CD14-positive monocyte (primary cell): ENCODE measurements around the gene PDIA5. TPM values are rescaled to one million over a fixed set of nuclear protein-coding genes. Genes with fewer than 3 reads are reported as not detected.

Experiments used
- DNase-seq, 3 donors: peaks; one replicate each; pipeline ENCODE4 v3.0.0-alpha.2; 2011 to 2022
- H2AFZ ChIP-seq: 2 replicates; pipeline ENCODE4 v1.6.0; 2012; ENCODE audit warnings: mild to moderate bottlenecking, low read depth, low read length, inconsistent platforms; ENCODE audit not compliant: insufficient read depth, poor library complexity, severe bottlenecking
- H3K27ac ChIP-seq, 2 donors: 1 replicate in 1 of 2; 2 replicates in 1 of 2; pipeline ENCODE4 v1.5.1; 2012 to 2013; ENCODE audit warnings: low read length in 2 of 2, control low read depth in 1 of 2, inconsistent platforms in 1 of 2, low read depth in 1 of 2, mild to moderate bottlenecking in 1 of 2
- H3K27me3 ChIP-seq, 2 donors: one replicate each; pipeline versions ENCODE4 v1.6.0 to v1.6.1; 2011 to 2013; ENCODE audit warnings: low read length in 2 of 2; ENCODE audit not compliant: control insufficient read depth in 2 of 2, insufficient read depth in 2 of 2
- H3K36me3 ChIP-seq, 2 donors: replicated peaks in 1 of 2; 1 replicate in 1 of 2; 2 replicates in 1 of 2; pipeline versions ENCODE4 v1.5.1 to v1.6.1; 2012 to 2013; ENCODE audit warnings: low read length in 2 of 2, control low read depth in 1 of 2, inconsistent platforms in 1 of 2, mild to moderate bottlenecking in 1 of 2; ENCODE audit not compliant: insufficient read depth in 2 of 2, control insufficient read depth in 1 of 2
- H3K4me1 ChIP-seq, 2 donors: 1 replicate in 1 of 2; 2 replicates in 1 of 2; pipeline versions ENCODE4 v1.5.1 to v1.6.1; 2012 to 2013; ENCODE audit warnings: low read length in 2 of 2, control low read depth in 1 of 2, inconsistent platforms in 1 of 2, mild to moderate bottlenecking in 1 of 2, moderate library complexity in 1 of 2; ENCODE audit not compliant: insufficient read depth in 2 of 2, control insufficient read depth in 1 of 2
- H3K4me2 ChIP-seq: replicated peaks from 2 replicates; pipeline ENCODE3; 2012; ENCODE audit warnings: low read length, moderate library complexity, mild to moderate bottlenecking; ENCODE audit not compliant: poor library complexity, severe bottlenecking; ENCODE audit errors: extremely low read depth
- H3K4me3 ChIP-seq, 3 experiments: fragments of 200-600 bp in 1 of 3; sonication (generic) in 1 of 3; replicated peaks in 1 of 3; 1 replicate in 2 of 3; 2 replicates in 1 of 3; pipeline ENCODE4 v1.5.1; 2011 to 2013; ENCODE audit warnings: low read length in 3 of 3, mild to moderate bottlenecking in 3 of 3, control low read depth in 2 of 3, low read depth in 2 of 3, inconsistent platforms in 1 of 3, moderate library complexity in 1 of 3
- H3K79me2 ChIP-seq: 2 replicates; pipeline ENCODE4 v1.6.0; 2012; ENCODE audit warnings: mild to moderate bottlenecking, control low read depth, inconsistent platforms, low read length, moderate library complexity; ENCODE audit not compliant: insufficient read depth
- H3K9ac ChIP-seq: 2 replicates; pipeline ENCODE4 v1.6.0; 2017; ENCODE audit warnings: low read length, mild to moderate bottlenecking; ENCODE audit not compliant: insufficient read depth, poor library complexity, severe bottlenecking
- H3K9me3 ChIP-seq, 2 donors: replicated peaks in 1 of 2; 1 replicate in 1 of 2; 2 replicates in 1 of 2; pipeline versions ENCODE4 v1.5.1 to v1.6.1; 2012 to 2013; ENCODE audit warnings: low read length in 2 of 2, control low read depth in 1 of 2; ENCODE audit not compliant: control insufficient read depth in 1 of 2, insufficient read depth in 1 of 2
- H4K20me1 ChIP-seq: 2 replicates; pipeline ENCODE4 v1.6.0; 2012; ENCODE audit warnings: mild to moderate bottlenecking, low read length, control low read depth, moderate library complexity; ENCODE audit not compliant: insufficient read depth
- H3K27ac Mint-ChIP-seq, 7 donors: one replicate each; pipeline ENCODE4 v1.8.0; 2020; ENCODE audit warnings: mild to moderate bottlenecking in 7 of 7, mixed read lengths in 7 of 7, moderate library complexity in 6 of 7, inconsistent platforms in 2 of 7
- H3K27me3 Mint-ChIP-seq, 3 donors: one replicate each; pipeline ENCODE4 v1.8.0; 2021 to 2022; ENCODE audit warnings: low read depth in 3 of 3, mild to moderate bottlenecking in 3 of 3, mixed read lengths in 3 of 3, moderate library complexity in 3 of 3, inconsistent platforms in 1 of 3
- H3K36me3 Mint-ChIP-seq, 2 donors: one replicate each; pipeline ENCODE4 v1.8.0; 2020; ENCODE audit warnings: mixed read lengths in 2 of 2, inconsistent platforms in 1 of 2, mild to moderate bottlenecking in 1 of 2
- H3K4me1 Mint-ChIP-seq: one replicate; pipeline ENCODE4 v1.8.0; 2020; ENCODE audit warnings: mild to moderate bottlenecking, mixed read lengths
- H3K4me3 Mint-ChIP-seq, 2 donors: one replicate each; pipeline ENCODE4 v1.8.0; 2020; ENCODE audit warnings: mild to moderate bottlenecking in 2 of 2, mixed read lengths in 2 of 2, moderate library complexity in 1 of 2
- H3K9me3 Mint-ChIP-seq, 7 donors: one replicate each; pipeline ENCODE4 v1.8.0; 2020 to 2022; ENCODE audit warnings: mixed read lengths in 7 of 7, mild to moderate bottlenecking in 6 of 7, moderate library complexity in 6 of 7, inconsistent platforms in 2 of 7
- WGBS: methylation state at CpG from one replicate; pipeline ENCODE4 v1.1.5; 2013; ENCODE audit warnings: missing lambda C conversion rate; ENCODE audit not compliant: insufficient coverage; 5-methylcytosine and 5-hydroxymethylcytosine counted together
- intact Hi-C, 2 donors: fragments of 100-400 bp; cut with micrococcal nuclease; formaldehyde crosslinking; loops; one replicate each; pipeline versions ENCODE4 v1.15.0 to v1.15.1; 2023
- polyA plus RNA-seq, 3 donors: library from polyadenylated mRNA; depleted of rRNA in 1 of 3; unstranded in 2 of 3; stranded (reverse) in 1 of 3; fragments of 300-500 nt in 2 of 3; fragments of >200 nt in 1 of 3; fragmentation: Illumina TruSeq in 2 of 3; gene quantifications; 1 replicate in 2 of 3; 2 replicates in 1 of 3; pipeline ENCODE4 v1.2.3, GENCODE V29; 2012 to 2021
- TF ChIP-seq, protein P1 (sequence below): fragments of 200-600 bp; IDR thresholded peaks from one replicate; pipeline ENCODE4 v1.8.0; 2022; ENCODE audit warnings: antibody characterized with exemption, mild to moderate bottlenecking

Gene PDIA5
- polyA plus RNA-seq, 3 donors, result 7.1 to 10.0 (median 9.2) TPM

DNA sequence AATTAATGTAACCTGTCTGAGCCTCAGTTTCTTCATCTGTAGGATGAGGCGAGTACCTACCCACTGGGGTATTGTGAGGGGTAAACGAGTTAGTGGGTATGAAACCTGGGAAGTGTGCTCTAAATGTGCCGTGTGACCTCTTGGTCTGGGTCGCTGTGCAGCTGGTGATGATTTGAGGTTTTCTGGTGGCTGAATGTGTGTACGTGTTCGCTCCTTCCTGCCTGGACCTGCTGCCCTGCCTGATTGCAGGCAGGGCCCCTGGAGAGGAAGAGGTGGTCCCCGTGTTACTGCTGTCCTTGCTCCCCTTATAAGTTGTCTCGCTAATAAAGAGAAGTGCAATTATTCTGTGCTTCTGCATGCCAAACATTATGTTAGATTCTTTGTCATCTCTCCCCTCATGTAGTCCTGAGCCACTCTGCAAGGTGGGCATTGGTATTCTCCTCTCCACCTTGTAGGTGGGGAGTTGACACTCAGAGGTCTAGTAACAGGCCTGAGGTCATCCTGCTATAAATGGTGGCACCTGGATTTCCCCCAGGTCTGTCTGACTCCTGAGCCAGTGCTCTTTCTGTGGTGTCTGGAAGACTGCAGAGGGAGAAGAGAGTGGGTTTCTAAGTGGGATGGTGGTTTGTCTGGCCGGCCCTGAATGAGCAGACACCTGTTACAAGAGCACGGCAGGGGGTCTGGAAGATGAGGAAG, 15.7 kb downstream of the PDIA5 start:
- peak overlapping the region in 3 of 7 donors; percentile 2 to 51 (median 19) for H3K27ac Mint-ChIP-seq
- peaks cover 13% of the 10 kb centered on the region for H4K20me1 ChIP-seq
- H3K27me3 Mint-ChIP-seq, result peaks cover 0 to 3% (median 0%) of the 10 kb centered on the region in 3 donors
- H3K9me3 Mint-ChIP-seq, result no peaks in the 10 kb centered on the region
- peak overlapping the region; percentile 47 for H2AFZ ChIP-seq
- 22% methylated on average over 8 of the region's 10 CpGs for WGBS
- peaks cover 9 to 19% of the 10 kb centered on the region in 2 donors for H3K4me1 ChIP-seq
- H3K9me3 ChIP-seq, result no peaks in the 10 kb centered on the region
- DNase-seq, result no peak
- no peak overlapping the region for H3K4me2 ChIP-seq
- no peak overlapping the region for H3K4me3 Mint-ChIP-seq
- H3K4me3 ChIP-seq, result no peak overlapping the region
- H3K4me1 Mint-ChIP-seq, result peaks cover 45% of the 10 kb centered on the region
- H3K36me3 ChIP-seq, result no peaks in the 10 kb centered on the region
- H3K36me3 Mint-ChIP-seq, result peaks cover 3 to 11% of the 10 kb centered on the region in 2 donors
- no peak overlapping the region for H3K27ac ChIP-seq
- intact Hi-C loops, result no loop called here
- TF ChIP-seq, protein P1, sequence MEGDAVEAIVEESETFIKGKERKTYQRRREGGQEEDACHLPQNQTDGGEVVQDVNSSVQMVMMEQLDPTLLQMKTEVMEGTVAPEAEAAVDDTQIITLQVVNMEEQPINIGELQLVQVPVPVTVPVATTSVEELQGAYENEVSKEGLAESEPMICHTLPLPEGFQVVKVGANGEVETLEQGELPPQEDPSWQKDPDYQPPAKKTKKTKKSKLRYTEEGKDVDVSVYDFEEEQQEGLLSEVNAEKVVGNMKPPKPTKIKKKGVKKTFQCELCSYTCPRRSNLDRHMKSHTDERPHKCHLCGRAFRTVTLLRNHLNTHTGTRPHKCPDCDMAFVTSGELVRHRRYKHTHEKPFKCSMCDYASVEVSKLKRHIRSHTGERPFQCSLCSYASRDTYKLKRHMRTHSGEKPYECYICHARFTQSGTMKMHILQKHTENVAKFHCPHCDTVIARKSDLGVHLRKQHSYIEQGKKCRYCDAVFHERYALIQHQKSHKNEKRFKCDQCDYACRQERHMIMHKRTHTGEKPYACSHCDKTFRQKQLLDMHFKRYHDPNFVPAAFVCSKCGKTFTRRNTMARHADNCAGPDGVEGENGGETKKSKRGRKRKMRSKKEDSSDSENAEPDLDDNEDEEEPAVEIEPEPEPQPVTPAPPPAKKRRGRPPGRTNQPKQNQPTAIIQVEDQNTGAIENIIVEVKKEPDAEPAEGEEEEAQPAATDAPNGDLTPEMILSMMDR, result no peak
- H3K9ac ChIP-seq, result peak overlapping the region; percentile 19
- no peaks in the 10 kb centered on the region for H3K27me3 ChIP-seq
- H3K79me2 ChIP-seq, result peaks cover 69% of the 10 kb centered on the region

DNA sequence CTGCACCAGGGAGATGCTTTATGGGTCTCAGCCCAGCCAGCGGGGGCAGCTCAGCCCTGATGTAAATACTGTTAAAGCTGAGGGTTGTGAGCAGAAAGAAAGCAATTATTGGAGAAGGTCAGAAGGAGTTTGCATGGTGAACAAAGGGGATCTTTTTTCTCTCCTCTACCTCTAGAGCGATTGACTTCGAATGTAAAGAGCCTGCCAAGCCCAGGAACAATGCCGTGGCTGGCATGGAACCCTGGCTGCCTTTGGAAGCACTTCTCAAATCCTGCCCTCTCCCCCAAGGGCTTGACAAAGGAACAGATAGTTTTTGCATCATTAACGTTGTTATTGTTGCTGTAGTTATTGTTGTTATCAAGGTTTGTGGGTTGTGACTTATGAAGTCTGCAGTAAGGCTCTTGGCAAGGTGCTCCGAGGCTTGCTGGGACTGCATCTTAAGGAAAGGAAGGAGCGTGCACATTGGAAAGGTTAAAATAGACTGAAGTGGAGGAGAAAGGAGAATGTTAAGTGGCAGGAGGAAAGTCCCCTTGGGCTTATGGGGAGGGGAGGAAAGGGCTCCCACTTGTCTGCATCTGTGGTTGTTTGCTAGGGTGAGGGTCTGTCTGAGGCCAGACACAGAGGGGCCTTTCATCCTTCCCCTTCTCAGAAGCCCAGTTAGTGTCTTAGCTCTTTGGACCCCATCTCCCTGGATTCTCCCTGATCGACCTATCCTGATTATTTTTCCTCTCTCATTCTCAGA, 16.7 kb downstream of the PDIA5 start:
- Histone ChIP-seq H3K36me3 (no peaks in the 10 kb centered on the region), H4K20me1 (peaks cover 13% of the 10 kb centered on the region), H2AFZ (no peak overlapping the region), H3K9ac (no peak overlapping the region), H3K4me3 (no peak overlapping the region), H3K4me2 (no peak overlapping the region), H3K27me3 (no peaks in the 10 kb centered on the region), H3K27ac (no peak overlapping the region), H3K79me2 (peaks cover 70% of the 10 kb centered on the region), H3K4me1 (peaks cover 9 to 19% of the 10 kb centered on the region in 2 donors), H3K9me3 (no peaks in the 10 kb centered on the region)
- Mint-ChIP-seq H3K4me1 (peaks cover 44% of the 10 kb centered on the region), H3K27me3 (peaks cover 0 to 3% (median 0%) of the 10 kb centered on the region in 3 donors), H3K4me3 (no peak overlapping the region), H3K27ac (peak overlapping the region in 1 of 7 donors; percentile 31), H3K9me3 (no peaks in the 10 kb centered on the region), H3K36me3 (peaks cover 4 to 10% of the 10 kb centered on the region in 2 donors)
- TF ChIP-seq, protein P1, result no peak
- intact Hi-C loops, result no loop called here
- DNase-seq, result no peak
- WGBS, result 79% methylated on average over 4 of the region's 8 CpGs
